ENCODE measurements around the gene DGLUCY.
A peak's percentile ranks its signal among the peaks of the same experiment; 100 is the strongest.
"Not testable (repeated sequence)": the region's sequence is repeated elsewhere in the genome, so short reads cannot be mapped to it uniquely, and the experiment has no call there.

Gene DGLUCY

DNA sequence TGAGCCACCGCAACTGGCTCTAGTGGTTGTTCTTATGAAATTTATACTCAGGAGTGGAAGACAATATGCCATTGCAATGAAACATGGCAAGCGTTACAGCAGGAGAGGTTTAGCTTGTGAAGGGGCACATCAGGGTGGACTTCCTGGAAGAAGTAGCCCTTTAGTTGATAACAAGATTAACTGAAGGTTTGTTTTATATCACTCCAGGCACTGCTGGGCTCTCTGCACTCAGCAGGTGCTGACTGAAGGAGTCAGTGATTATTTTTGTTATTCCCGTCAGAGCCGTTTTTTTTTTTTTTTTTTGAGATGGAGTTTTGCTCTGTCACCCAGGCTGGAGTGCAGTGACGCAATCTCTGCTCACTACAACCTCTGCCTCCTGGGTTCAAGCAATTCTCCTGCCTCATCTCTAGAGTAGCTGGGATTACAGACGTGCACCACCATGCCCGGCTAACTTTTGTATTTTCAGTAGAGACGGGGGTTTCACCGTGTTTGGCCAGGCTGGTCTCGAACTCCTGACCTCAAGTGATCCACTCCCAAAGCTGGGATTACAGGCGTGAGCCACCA lies 148.2 kb downstream of the DGLUCY start:
- Mint-ChIP-seq H3K27ac (peak overlapping the region; percentile 39), H3K9me3 (no peaks in the 10 kb centered on the region), H3K4me1 (ENCODE audit: low read depth) (peaks cover 52% of the 10 kb centered on the region), H3K4me3 (no peak overlapping the region), H3K36me3 (ENCODE audit: low read depth) (peaks cover 18% of the 10 kb centered on the region), H3K27me3 (ENCODE audit: low read depth) (no peaks in the 10 kb centered on the region)

DNA sequence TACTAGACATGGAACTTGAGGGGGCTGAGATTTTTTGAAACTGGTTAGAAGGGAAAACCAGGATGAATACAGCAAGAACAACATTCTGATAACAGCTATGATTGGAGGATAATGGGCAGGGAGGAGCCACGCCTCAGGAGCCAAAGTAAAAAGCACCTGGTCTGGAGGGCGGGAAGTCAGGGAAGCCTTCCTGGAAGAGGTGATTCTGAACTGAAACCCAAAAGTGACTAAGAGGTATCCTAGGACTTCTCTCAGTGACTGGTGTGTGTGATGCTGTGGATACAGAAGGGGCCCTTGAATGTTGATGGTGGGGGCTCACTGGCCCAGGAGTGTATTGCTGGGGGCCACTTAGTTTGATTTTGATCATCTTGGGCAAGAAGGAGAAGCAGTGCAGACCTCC lies 149.5 kb downstream of the DGLUCY start:
- Mint-ChIP-seq H3K27me3 (ENCODE audit: low read depth) (no peaks in the 10 kb centered on the region), H3K9me3 (no peaks in the 10 kb centered on the region), H3K27ac (peak overlapping the region; percentile 70), H3K4me1 (ENCODE audit: low read depth) (peaks cover 54% of the 10 kb centered on the region), H3K36me3 (ENCODE audit: low read depth) (peaks cover 25% of the 10 kb centered on the region), H3K4me3 (peak overlapping the region; percentile 68)

DNA sequence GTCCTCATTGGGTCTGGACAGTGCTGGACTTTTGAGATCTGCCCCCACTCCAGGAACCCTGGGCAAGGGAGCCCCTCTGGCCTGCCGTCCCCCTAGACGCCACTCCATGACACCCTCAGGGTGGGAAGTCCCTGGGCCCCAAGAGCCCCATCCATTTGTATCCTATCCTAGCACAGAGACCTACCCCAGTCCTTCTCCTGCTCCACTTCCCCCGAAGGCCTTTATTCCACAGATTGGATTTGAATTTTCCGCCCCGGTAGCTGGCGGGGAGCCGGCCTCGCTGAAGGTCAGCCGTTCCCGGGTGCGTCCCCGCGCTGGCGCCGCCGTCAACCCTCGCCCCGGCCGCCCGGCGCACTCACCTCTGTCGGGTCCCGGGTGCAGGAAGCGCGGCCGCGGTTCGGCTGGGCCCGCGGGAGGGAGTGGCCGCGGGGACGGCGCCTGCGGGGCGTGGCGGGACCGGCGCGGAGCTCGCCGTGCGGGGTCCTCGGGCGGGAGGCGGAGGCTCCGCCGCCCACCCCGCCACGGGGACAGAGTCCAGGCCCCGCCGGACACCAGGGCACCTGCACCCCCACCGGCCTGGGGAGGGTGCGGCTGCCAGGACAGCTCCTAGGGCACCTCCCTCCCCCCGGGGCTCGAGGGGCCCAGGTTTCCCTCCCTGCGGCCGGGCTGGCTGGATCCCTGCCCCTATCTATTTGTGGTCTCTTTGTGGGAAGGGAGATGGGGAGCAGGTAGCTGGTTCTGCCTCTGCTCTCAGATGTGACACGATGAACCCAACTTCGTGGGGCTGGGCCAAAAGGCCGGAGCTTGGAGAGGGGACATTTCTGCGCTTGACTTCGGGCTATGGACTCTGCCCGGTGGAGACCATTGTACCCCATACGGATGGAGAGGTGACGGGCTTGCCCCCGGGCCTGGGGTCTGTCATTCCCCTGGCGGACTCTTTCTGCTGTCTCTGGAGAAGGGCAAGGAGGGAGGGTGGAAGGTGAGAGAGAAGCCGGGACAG lies 150.6 kb downstream of the DGLUCY start:
- H3K4me1 Mint-ChIP-seq (ENCODE audit: low read depth), result peaks cover 52% of the 10 kb centered on the region
- no peaks in the 10 kb centered on the region for H3K27me3 Mint-ChIP-seq (ENCODE audit: low read depth)
- peak overlapping the region; percentile 64 for H3K27ac Mint-ChIP-seq
- H3K36me3 Mint-ChIP-seq (ENCODE audit: low read depth), result peaks cover 30% of the 10 kb centered on the region
- no peaks in the 10 kb centered on the region for H3K9me3 Mint-ChIP-seq
- H3K4me3 Mint-ChIP-seq, result peak overlapping the region; percentile 68

DNA sequence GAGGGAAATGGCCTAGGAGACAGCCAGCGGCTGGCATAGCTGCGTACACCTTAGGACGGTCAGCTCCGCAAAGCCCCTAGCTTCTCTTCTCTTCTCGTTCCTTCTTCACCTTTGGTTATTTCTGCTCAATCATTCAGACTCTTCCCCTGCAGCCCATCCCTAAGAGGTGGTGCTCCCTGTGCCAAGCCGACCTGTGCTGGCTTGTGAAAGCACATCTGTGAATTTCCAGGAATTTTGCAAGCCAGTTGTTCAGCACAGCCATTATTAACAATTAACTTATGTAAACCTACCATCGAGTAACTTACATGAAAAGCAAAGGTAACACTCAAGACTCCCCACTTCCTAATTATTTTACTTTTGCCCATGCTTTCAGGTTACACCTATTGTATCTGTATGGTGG lies 151.5 kb downstream of the DGLUCY start:
- Mint-ChIP-seq H3K4me1 (ENCODE audit: low read depth) (peaks cover 48% of the 10 kb centered on the region), H3K4me3 (peak overlapping the region; percentile 8), H3K27ac (peak overlapping the region; percentile 61), H3K27me3 (ENCODE audit: low read depth) (no peaks in the 10 kb centered on the region), H3K36me3 (ENCODE audit: low read depth) (peaks cover 31% of the 10 kb centered on the region), H3K9me3 (no peaks in the 10 kb centered on the region)

DNA sequence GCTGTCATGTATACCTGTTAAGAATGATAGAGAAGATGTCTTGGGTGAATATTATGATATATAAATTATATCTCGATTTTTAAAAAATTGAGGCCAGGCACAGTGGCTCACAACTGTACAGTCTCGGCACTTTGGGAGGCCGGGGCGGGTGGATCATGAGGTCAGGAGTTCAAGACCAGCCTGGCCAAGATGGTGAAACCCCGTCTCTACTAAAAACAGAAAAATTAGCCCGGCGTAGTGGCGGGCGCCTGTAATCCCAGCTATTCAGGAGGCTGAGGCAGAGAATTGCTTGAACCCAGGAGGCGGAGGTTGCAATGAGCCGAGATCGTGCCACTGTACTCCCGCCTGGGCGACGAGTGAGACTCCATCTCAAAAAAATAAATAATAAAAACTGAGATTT lies 152.4 kb downstream of the DGLUCY start:
- Mint-ChIP-seq H3K4me1 (ENCODE audit: low read depth) (peaks cover 43% of the 10 kb centered on the region), H3K36me3 (ENCODE audit: low read depth) (peaks cover 29% of the 10 kb centered on the region)
- not testable (repeated sequence) for H3K27ac Mint-ChIP-seq; H3K27me3 Mint-ChIP-seq (ENCODE audit: low read depth); H3K9me3 Mint-ChIP-seq; H3K4me3 Mint-ChIP-seq

DNA sequence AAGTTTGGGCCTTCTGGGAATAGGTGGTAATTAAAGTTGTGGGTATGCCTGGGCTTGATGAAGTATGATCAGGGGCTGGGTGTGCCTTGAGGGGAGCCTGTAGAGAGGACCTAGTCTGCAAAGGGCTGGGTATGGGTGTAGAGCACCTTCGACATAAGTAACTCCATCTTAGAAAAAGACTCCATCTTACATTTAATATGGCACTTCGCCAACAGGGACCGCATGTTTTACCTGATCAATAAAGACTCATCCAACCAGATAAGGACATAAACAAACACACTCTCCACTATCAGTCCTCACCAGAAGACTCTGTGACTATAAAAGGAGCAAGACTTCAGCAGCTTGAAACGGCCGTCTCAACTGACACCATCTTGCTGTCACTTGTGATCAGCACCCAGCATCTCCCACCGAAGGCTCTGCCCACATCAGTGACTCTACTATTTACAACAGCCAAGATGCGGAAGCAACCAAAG lies 154.1 kb downstream of the DGLUCY start:
- Mint-ChIP-seq H3K4me1 (ENCODE audit: low read depth) (peaks cover 38% of the 10 kb centered on the region), H3K9me3 (no peaks in the 10 kb centered on the region), H3K27ac (peak overlapping the region; percentile 34), H3K4me3 (no peak overlapping the region), H3K27me3 (ENCODE audit: low read depth) (no peaks in the 10 kb centered on the region), H3K36me3 (ENCODE audit: low read depth) (peaks cover 36% of the 10 kb centered on the region)

DNA sequence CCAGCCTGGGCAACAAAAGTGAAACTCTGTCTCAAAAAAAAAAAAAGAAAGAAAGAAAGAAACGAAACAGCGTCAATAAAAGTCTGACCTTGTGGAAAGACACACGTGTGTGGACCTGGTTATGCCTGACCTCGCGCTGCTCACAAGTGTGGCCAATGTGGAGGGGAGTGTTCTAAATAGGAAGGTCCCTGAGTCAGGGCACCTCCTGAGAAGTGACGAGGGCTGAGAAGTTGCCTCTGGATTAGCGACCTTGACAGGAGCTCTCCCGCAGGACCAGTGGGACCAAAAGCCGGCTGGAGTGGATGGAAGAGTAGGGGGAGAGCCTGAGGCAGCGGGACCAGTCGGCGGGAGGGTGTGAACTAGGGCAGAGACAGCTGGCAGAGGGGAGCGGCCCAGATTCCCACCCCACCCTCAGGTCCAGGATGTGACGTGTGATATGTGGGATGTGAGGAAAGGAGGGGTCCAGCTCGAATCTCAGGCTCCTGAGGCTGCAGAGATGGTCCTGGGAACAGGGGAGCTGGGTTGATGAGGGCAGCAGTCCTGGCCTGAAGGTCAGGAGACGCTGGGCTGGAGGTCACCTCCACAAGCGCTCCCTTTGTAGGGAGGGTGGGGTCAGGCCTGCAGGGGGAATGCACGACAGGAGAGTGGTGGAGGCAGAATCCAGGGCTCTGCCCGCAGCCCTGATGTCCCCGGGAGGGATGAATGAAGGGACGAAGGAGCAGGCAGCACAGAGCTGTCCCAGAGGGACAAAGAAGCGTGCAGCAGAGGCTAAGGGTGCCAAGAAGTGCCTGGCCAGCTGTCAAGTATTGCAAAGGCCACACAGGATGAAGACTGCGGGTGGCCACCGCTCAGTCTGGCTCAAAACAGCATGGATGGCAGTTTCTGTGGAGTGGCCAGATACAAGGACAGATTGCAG lies 155.5 kb downstream of the DGLUCY start:
- peaks cover 35% of the 10 kb centered on the region for H3K36me3 Mint-ChIP-seq (ENCODE audit: low read depth)
- peaks cover 27% of the 10 kb centered on the region for H3K4me1 Mint-ChIP-seq (ENCODE audit: low read depth)
- no peak overlapping the region for H3K4me3 Mint-ChIP-seq
- H3K27me3 Mint-ChIP-seq (ENCODE audit: low read depth), result no peaks in the 10 kb centered on the region
- H3K9me3 Mint-ChIP-seq, result no peaks in the 10 kb centered on the region
- peak overlapping the region; percentile 43 for H3K27ac Mint-ChIP-seq

DNA sequence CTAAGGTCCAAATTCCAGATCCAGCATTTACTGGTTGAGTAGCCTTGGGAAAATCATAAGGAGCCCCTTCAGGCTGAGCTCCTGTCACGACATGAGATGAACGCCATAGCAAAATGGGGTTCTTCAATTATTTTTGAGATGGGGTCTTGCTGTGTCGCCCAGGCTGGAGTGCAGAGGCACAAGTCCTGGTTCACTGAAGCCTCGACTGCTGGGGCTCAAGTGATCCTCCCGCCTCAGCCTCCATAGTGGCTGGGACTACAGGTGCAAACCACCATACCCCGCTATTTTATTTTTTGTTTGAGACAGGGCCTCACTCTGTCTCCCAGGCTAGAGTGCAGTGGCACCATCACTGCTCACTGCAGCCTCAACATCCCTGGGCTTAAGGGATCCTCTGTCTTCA lies 156.3 kb downstream of the DGLUCY start:
- H3K27me3 Mint-ChIP-seq (ENCODE audit: low read depth), result no peaks in the 10 kb centered on the region
- no peaks in the 10 kb centered on the region for H3K9me3 Mint-ChIP-seq
- H3K4me1 Mint-ChIP-seq (ENCODE audit: low read depth), result peaks cover 28% of the 10 kb centered on the region
- H3K36me3 Mint-ChIP-seq (ENCODE audit: low read depth), result peaks cover 35% of the 10 kb centered on the region
- no peak overlapping the region for H3K27ac Mint-ChIP-seq
- H3K4me3 Mint-ChIP-seq, result no peak overlapping the region

DNA sequence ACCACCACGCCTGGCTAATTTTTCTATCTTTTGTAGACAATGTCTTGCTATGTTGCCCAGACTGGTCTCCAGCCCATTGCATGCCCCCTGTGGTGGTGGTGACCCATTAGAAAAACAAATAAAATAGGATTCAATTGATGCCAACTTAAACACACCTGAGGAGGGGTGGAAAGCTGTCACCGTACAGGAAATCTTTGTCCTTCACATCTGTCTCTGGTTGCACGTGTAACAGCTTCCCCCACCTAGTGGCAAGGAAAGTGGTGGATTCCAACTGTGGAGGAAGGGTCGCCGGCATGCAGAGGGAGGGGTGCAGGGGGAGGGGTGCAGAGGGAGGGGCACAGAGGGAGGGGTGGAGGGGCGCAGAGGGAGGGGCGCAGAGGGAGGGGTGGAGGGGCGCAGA lies 156.7 kb downstream of the DGLUCY start:
- H3K27ac Mint-ChIP-seq, result no peak overlapping the region
- peaks cover 34% of the 10 kb centered on the region for H3K36me3 Mint-ChIP-seq (ENCODE audit: low read depth)

DNA sequence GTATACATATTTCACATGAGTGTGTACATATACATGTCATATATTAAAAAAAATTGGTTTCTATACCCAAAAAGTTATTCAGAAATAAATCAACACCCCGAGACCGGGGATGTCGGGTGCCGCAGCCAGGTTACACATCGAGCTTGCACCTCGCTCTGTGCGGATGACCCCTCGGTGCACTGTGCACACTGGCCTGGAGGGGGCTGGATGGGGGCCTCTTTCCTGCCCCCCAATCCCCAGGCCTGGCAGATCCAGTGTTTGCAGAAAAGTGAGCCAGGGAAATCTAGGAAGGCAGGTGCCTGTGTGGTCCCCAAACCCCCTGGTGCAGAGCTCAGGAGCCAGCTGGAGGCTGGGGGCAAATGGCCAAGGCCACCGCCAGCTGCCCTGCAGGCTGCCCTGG lies 157.8 kb downstream of the DGLUCY start:
- Mint-ChIP-seq H3K36me3 (ENCODE audit: low read depth) (peaks cover 30% of the 10 kb centered on the region), H3K9me3 (no peaks in the 10 kb centered on the region), H3K4me1 (ENCODE audit: low read depth) (peaks cover 20% of the 10 kb centered on the region), H3K27ac (no peak overlapping the region), H3K27me3 (ENCODE audit: low read depth) (no peaks in the 10 kb centered on the region), H3K4me3 (no peak overlapping the region)

More for the DNA sequence above, 156.7 kb downstream of the DGLUCY start:
- Mint-ChIP-seq H3K9me3 (no peaks in the 10 kb centered on the region), H3K4me1 (ENCODE audit: low read depth) (peaks cover 25% of the 10 kb centered on the region), H3K27me3 (ENCODE audit: low read depth) (no peaks in the 10 kb centered on the region), H3K4me3 (no peak overlapping the region)

DNA sequence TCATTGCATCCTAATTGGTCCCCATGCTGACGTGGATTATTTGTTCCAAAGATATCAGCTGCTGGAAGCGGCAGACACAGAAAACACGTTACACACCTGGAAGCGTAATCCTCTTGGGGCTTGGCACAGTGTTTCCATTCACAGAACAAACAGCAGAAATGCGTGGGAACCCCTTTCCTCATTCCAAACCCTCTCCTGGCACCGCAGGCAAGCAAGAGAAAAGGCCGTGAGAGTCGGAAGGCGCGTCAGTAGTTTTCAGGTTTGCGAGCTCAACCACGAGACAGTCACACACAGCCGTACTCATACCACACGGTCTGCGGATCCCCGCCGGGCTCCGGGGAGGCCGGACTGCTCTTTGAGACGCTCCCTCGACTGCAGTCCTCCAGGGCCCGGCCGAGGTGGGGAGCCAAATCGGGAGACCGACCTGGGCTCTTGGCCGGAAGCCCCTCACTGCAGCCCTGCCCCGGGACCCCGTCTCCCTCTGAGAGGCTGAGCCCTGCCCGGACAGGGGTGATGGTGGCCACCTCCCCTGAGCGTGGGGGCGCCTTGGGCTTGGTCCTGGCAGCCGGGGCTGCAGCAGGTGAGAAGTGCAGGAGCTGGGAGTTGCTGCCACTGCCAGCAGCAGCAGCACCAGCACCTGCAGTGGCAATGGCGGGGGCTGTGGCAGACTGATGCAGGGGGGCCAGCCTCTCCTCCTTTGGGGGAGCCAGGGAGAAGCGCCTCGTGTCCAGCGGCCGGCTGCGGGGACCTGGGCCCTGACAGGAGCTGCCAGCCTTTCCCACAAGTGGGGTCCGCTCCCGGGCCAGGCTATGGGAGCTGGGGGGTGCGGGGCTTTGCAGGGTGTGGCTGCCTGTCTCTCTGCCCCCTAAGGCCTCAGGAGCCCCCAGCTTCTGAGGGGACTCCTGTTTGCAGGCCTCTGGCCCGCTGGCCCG lies 158.7 kb downstream of the DGLUCY start:
- Mint-ChIP-seq H3K4me3 (no peak overlapping the region), H3K27ac (peak overlapping the region; percentile 78), H3K9me3 (no peaks in the 10 kb centered on the region), H3K36me3 (ENCODE audit: low read depth) (peaks cover 33% of the 10 kb centered on the region), H3K27me3 (ENCODE audit: low read depth) (no peaks in the 10 kb centered on the region), H3K4me1 (ENCODE audit: low read depth) (peaks cover 17% of the 10 kb centered on the region)

DNA sequence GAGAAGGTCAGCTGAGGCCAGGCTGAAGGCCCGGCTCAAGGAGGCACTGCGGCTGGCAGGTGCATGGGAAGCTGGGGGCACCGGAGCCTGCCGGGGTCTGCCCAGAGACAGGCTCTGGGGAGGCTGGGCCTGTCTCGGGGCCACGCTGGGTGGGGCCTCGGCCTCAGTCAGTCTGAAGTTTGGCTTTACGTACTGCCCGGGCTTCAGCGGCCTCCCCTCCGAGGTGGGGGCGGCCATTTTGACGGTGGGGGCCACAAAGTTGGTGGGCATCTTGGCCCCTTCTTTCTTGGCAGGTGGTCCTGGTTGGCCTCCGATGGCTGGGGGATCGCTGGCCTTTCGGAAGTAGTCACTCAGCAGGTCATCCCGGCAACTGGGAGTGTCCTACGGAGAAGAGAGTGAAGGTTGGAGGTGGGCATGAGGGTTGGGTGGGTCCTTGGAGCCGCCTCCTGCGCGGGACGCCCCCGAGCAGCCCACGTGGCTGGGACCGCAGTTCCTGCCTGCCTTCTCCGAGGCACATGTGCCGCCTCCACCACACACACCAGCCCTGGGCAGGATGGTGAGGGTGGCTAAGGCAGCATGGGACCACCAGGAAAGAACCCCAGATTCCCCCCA lies 159.5 kb downstream of the DGLUCY start:
- Mint-ChIP-seq H3K27me3 (ENCODE audit: low read depth) (no peaks in the 10 kb centered on the region), H3K9me3 (no peaks in the 10 kb centered on the region), H3K4me3 (no peak overlapping the region), H3K27ac (no peak overlapping the region), H3K4me1 (ENCODE audit: low read depth) (peaks cover 10% of the 10 kb centered on the region), H3K36me3 (ENCODE audit: low read depth) (peaks cover 27% of the 10 kb centered on the region)

DNA sequence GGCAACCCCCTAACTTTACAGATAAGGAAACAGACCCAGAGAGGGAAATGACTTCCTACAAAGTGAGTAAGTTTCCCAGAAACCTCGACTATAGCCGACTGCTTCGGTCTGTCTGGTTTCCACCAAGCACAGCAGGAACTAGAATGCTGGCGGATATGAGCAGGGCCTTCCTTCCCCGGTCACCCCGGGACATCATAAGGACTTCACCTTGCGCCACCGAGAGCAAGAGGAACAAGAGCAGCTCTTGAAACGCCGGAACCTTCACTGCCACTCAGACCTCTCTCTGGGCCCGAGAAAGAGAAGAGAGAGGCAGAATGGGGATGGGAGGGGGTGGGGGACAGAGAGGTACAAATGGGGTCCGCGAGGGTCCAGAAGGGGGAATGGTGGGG lies 160.0 kb downstream of the DGLUCY start:
- Mint-ChIP-seq H3K36me3 (ENCODE audit: low read depth) (peaks cover 28% of the 10 kb centered on the region), H3K4me3 (no peak overlapping the region), H3K4me1 (ENCODE audit: low read depth) (peaks cover 10% of the 10 kb centered on the region), H3K9me3 (no peaks in the 10 kb centered on the region), H3K27me3 (ENCODE audit: low read depth) (no peaks in the 10 kb centered on the region), H3K27ac (no peak overlapping the region)
